Hepatocyte (in vitro differentiated cells): ENCODE measurements around the gene SAFB2. TPM values are rescaled to one million over a fixed set of nuclear protein-coding genes. Genes with fewer than 3 reads are reported as not detected.
"Not testable (repeated sequence)": the region's sequence is repeated elsewhere in the genome, so short reads cannot be mapped to it uniquely, and the experiment has no call there.

ENCODE experiments used
- DNase-seq: peaks from one replicate; pipeline ENCODE4 v3.0.0-alpha.2; 2016; ENCODE audit warnings: low spot score
- H2AFZ ChIP-seq: fragments of 200-600 bp; sonication (generic); 2 replicates; pipeline ENCODE4 v1.6.0; 2016; ENCODE audit warnings: antibody characterized with exemption, mild to moderate bottlenecking
- H3K27ac ChIP-seq: fragments of 200-600 bp; sonication (generic); 2 replicates; pipeline ENCODE4 v1.5.1; 2016; ENCODE audit warnings: mild to moderate bottlenecking
- H3K27me3 ChIP-seq: fragments of 200-600 bp; sonication (generic); 2 replicates; pipeline ENCODE4 v1.6.1; 2016
- H3K36me3 ChIP-seq: fragments of 200-600 bp; sonication (generic); replicated peaks from 2 replicates; pipeline ENCODE4 v1.5.1; 2016; ENCODE audit warnings: low read depth; ENCODE audit not compliant: insufficient read depth
- H3K4me1 ChIP-seq: fragments of 200-600 bp; sonication (generic); 2 replicates; pipeline ENCODE4 v1.5.1; 2016; ENCODE audit warnings: mild to moderate bottlenecking, moderate library complexity; ENCODE audit not compliant: insufficient read depth
- H3K4me2 ChIP-seq: fragments of 200-600 bp; sonication (generic); 2 replicates; pipeline ENCODE4 v1.6.0; 2016
- H3K4me3 ChIP-seq: fragments of 200-600 bp; sonication (generic); 2 replicates; pipeline ENCODE4 v1.5.1; 2016; ENCODE audit warnings: mild to moderate bottlenecking
- H3K79me2 ChIP-seq: fragments of 200-600 bp; sonication (generic); 2 replicates; pipeline ENCODE4 v1.6.0; 2017; ENCODE audit warnings: mild to moderate bottlenecking
- H3K9me2 ChIP-seq: fragments of 200-600 bp; sonication (generic); replicated peaks from 2 replicates; pipeline ENCODE4 v1.6.0; 2017; ENCODE audit warnings: mild to moderate bottlenecking; ENCODE audit not compliant: insufficient read depth
- H3K9me3 ChIP-seq: fragments of 200-600 bp; sonication (generic); 2 replicates; pipeline ENCODE4 v1.5.1; 2016; ENCODE audit warnings: low read depth, mild to moderate bottlenecking
- H4K20me1 ChIP-seq: fragments of 200-600 bp; sonication (generic); 2 replicates; pipeline ENCODE4 v1.6.0; 2016; ENCODE audit warnings: mild to moderate bottlenecking; ENCODE audit not compliant: insufficient read depth, poor library complexity, severe bottlenecking
- CTCF ChIP-seq: fragments of 200-600 bp; sonication (generic); IDR thresholded peaks from 2 replicates; pipeline ENCODE4 v1.5.1; 2016; ENCODE audit warnings: antibody characterized with exemption, mild to moderate bottlenecking; ENCODE audit not compliant: poor library complexity
- EZH2 ChIP-seq: fragments of 200-600 bp; sonication (generic); IDR thresholded peaks from 2 replicates; pipeline ENCODE4 v1.6.1; 2016; ENCODE audit warnings: antibody characterized with exemption, mild to moderate bottlenecking, borderline replicate concordance
- EZH2phosphoT487 ChIP-seq: fragments of 200-600 bp; sonication (generic); IDR thresholded peaks from one replicate; pipeline ENCODE4 v1.6.1; 2018; ENCODE audit warnings: antibody characterized with exemption, mild to moderate bottlenecking, low read depth, moderate library complexity; ENCODE audit not compliant: unreplicated experiment, severe bottlenecking
- WGBS: methylation state at CpG from one replicate; pipeline ENCODE4 v1.1.6; 2016; ENCODE audit warnings: low lambda C conversion rate; ENCODE audit errors: missing lambda C conversion rate; 5-methylcytosine and 5-hydroxymethylcytosine counted together
- polyA plus RNA-seq: library from polyadenylated mRNA; unstranded; fragments of >200 nt; fragmentation: Nextera tagmentation; extraction: Ambion mirVana; gene quantifications from 2 replicates; pipeline ENCODE4 v1.2.1, GENCODE V29; 2016
- total RNA-seq: library from RNA; depleted of rRNA; stranded (reverse); fragments of >200 nt; gene quantifications from 2 replicates; pipeline ENCODE4 v1.2.3, GENCODE V29; 2014

The SAFB2 gene
- total and polyA plus RNA-seq, 2 experiments from 2014 or later, result 21.1 to 42.6 TPM

DNA sequence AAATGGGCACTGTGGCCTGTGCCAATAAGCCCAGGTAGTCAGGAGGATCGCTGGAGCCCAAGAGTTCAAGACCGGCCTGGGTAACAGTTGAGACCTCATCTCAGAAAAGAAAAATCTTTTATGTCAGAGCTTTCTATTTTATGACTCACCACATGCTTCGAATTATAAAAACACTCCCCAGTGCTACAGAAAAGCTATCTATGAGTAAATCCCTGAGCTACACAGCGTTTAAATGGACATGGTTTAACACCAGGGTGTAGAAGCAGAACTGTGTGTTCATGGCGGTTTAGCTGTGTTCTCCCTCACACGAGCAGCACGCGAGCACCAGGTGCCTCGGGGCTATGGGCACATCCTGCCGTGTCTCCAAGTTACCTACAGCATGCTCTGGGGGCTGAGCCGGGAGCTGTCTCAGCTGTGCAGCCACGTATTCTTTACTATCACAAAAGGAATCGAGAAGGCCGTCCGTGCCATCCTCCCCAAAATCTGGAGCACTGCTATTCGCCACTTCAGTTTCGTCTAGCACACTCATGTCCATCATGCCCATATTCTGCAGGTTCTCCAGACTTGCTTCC is 6.7 kb downstream of the SAFB2 start:
- DNase-seq, result no peak
- H3K9me3 ChIP-seq, result no peaks in the 10 kb centered on the region
- no peak overlapping the region for H3K4me2 ChIP-seq
- 93% methylated on average over 17 of the region's 17 CpGs for WGBS
- no peak overlapping the region for H2AFZ ChIP-seq
- peaks cover 51% of the 10 kb centered on the region for H3K79me2 ChIP-seq
- no peak overlapping the region for H3K4me3 ChIP-seq
- no peaks in the 10 kb centered on the region for H3K4me1 ChIP-seq
- TF ChIP-seq EZH2phosphoT487 (no peak), CTCF (no peak), EZH2 (no peak)
- no peak overlapping the region for H3K27ac ChIP-seq
- H3K27me3 ChIP-seq, result no peaks in the 10 kb centered on the region
- no peaks in the 10 kb centered on the region for H3K9me2 ChIP-seq
- peaks cover 5% of the 10 kb centered on the region for H4K20me1 ChIP-seq
- H3K36me3 ChIP-seq, result no peaks in the 10 kb centered on the region

- Histone ChIP-seq H3K79me2 (peaks cover 25% of the 10 kb centered on the region), H4K20me1 (peaks cover 5% of the 10 kb centered on the region)
- 97% methylated on average over 15 of the region's 15 CpGs for WGBS
These were observed 9.4 kb downstream of the SAFB2 start for GRCh38 chr19:5612891-5613865.

GRCh38 chr19:5609881-5610448 is 12.6 kb downstream of the SAFB2 start:
- peaks cover 8% of the 10 kb centered on the region for H4K20me1 ChIP-seq
- no peak overlapping the region for H3K4me3 ChIP-seq
- no peak for DNase-seq
- WGBS, result 97% methylated on average over 16 of the region's 16 CpGs
- H3K79me2 ChIP-seq, result peaks cover 22% of the 10 kb centered on the region
- H3K9me2 ChIP-seq, result no peaks in the 10 kb centered on the region
- H3K27ac ChIP-seq, result no peak overlapping the region
- no peak overlapping the region for H3K4me2 ChIP-seq
- no peaks in the 10 kb centered on the region for H3K27me3 ChIP-seq
- no peak overlapping the region for H2AFZ ChIP-seq
- no peak for TF ChIP-seq EZH2
- TF ChIP-seq CTCF, result no peak
- no peak for TF ChIP-seq EZH2phosphoT487
- no peaks in the 10 kb centered on the region for H3K9me3 ChIP-seq
- no peaks in the 10 kb centered on the region for H3K4me1 ChIP-seq
- H3K36me3 ChIP-seq, result no peaks in the 10 kb centered on the region

More at GRCh38 chr19:5612891-5613865, 9.4 kb downstream of the SAFB2 start:
- H3K27ac ChIP-seq, result no peak overlapping the region
- no peaks in the 10 kb centered on the region for H3K4me1 ChIP-seq
- no peak overlapping the region for H3K4me3 ChIP-seq
- no peaks in the 10 kb centered on the region for H3K9me2 ChIP-seq
- H3K27me3 ChIP-seq, result no peaks in the 10 kb centered on the region
- no peak overlapping the region for H2AFZ ChIP-seq
- H3K9me3 ChIP-seq, result no peaks in the 10 kb centered on the region
- no peak overlapping the region for H3K4me2 ChIP-seq
- TF ChIP-seq CTCF (no peak), EZH2phosphoT487 (no peak), EZH2 (no peak)
- no peaks in the 10 kb centered on the region for H3K36me3 ChIP-seq
- DNase-seq, result no peak

DNA sequence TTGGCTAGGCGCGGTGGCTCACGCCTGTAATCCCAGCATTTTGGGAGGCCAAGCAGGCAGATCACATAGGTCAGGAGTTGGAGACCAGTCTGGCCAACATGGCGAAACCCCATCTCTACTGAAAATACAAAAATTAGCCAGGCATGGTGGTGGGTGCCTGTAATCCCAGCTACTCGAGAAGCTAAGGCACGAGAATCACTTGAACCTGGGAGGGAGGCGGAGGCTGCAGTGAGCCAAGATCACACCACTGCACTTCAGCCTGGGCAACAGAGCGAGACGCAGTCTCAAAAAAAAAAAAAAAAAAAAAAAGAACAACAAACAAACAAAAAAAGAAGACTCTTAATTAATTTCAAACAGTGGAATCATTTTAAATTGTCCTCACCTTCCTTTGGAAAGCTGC is 13.8 kb downstream of the SAFB2 start:
- not testable (repeated sequence) for H3K9me3 ChIP-seq, H3K27ac ChIP-seq, H3K4me2 ChIP-seq, DNase-seq, H3K27me3 ChIP-seq, H3K4me1 ChIP-seq, H4K20me1 ChIP-seq, H3K4me3 ChIP-seq, H2AFZ ChIP-seq, H3K36me3 ChIP-seq, H3K9me2 ChIP-seq
- H3K79me2 ChIP-seq, result peaks cover 20% of the 10 kb centered on the region
- WGBS, result 97% methylated on average over 9 of the region's 9 CpGs
